Mesendoderm (in vitro differentiated cells): Measurements from ENCODE around the gene PRDM1.

Experiments
- DNase-seq: peaks from one replicate; pipeline ENCODE4 v3.0.0; 2013
- H2AK5ac ChIP-seq: 2 replicates; pipeline ENCODE4 v1.6.1; 2013; ENCODE audit warnings: low read length, inconsistent platforms
- H2BK120ac ChIP-seq: 2 replicates; pipeline ENCODE4 v1.6.1; 2013; ENCODE audit warnings: low read depth, mild to moderate bottlenecking, low read length, moderate library complexity, mixed read lengths
- H2BK15ac ChIP-seq: replicated peaks from 2 replicates; pipeline ENCODE4 v1.6.1; 2013; ENCODE audit warnings: low read depth, mild to moderate bottlenecking, moderate library complexity
- H2BK5ac ChIP-seq: 2 replicates; pipeline ENCODE4 v1.6.1; 2013; ENCODE audit warnings: low read length, inconsistent platforms
- H3K18ac ChIP-seq: 2 replicates; pipeline ENCODE4 v1.6.1; 2013; ENCODE audit warnings: mild to moderate bottlenecking, low read length, mixed read lengths
- H3K23ac ChIP-seq: one replicate; pipeline ENCODE4 v1.6.1; 2013; ENCODE audit warnings: low read length
- H3K27ac ChIP-seq: 2 replicates; pipeline ENCODE4 v1.5.1; 2013; ENCODE audit warnings: low read depth, mild to moderate bottlenecking, inconsistent platforms, low read length, moderate library complexity
- H3K27me3 ChIP-seq: 2 replicates; pipeline ENCODE4 v1.6.1; 2013; ENCODE audit warnings: low read length, control low read depth, mild to moderate bottlenecking, inconsistent platforms; ENCODE audit not compliant: insufficient read depth, poor library complexity
- H3K36me3 ChIP-seq: 2 replicates; pipeline ENCODE4 v1.6.1; 2013; ENCODE audit warnings: low read length, inconsistent platforms; ENCODE audit not compliant: control insufficient read depth, insufficient read depth
- H3K4ac ChIP-seq: one replicate; pipeline ENCODE4 v1.6.1; 2013; ENCODE audit warnings: low read depth, mild to moderate bottlenecking, low read length, moderate library complexity
- H3K4me1 ChIP-seq: 2 replicates; pipeline ENCODE4 v1.6.1; 2013; ENCODE audit warnings: low read depth, low read length, inconsistent platforms; ENCODE audit not compliant: control insufficient read depth
- H3K4me2 ChIP-seq: 2 replicates; pipeline ENCODE4 v1.6.1; 2013; ENCODE audit warnings: low read length
- H3K4me3 ChIP-seq: 2 replicates; pipeline ENCODE4 v1.5.1; 2013; ENCODE audit warnings: mild to moderate bottlenecking, low read length
- H3K56ac ChIP-seq: one replicate; pipeline ENCODE4 v1.6.1; 2013; ENCODE audit warnings: low read length
- H3K79me1 ChIP-seq: 2 replicates; pipeline ENCODE4 v1.6.1; 2013; ENCODE audit warnings: low read length, inconsistent platforms
- H3K79me2 ChIP-seq: 2 replicates; pipeline ENCODE4 v1.6.1; 2013; ENCODE audit warnings: mild to moderate bottlenecking, low read length; ENCODE audit not compliant: control insufficient read depth, insufficient read depth
- H3K9ac ChIP-seq: 2 replicates; pipeline ENCODE4 v1.6.1; 2013; ENCODE audit warnings: low read length, inconsistent platforms
- H4K5ac ChIP-seq: one replicate; pipeline ENCODE4 v1.6.1; 2013; ENCODE audit warnings: low read length
- H4K8ac ChIP-seq: one replicate; pipeline ENCODE4 v1.6.1; 2013; ENCODE audit warnings: low read depth, mild to moderate bottlenecking, control low read depth, low read length, moderate library complexity
- WGBS: extraction: QIAGEN DNeasy Blood & Tissue Kit; methylation state at CpG from one replicate; pipeline ENCODE4 v1.1.7; 2013; ENCODE audit warnings: low lambda C conversion rate, missing lambda C conversion rate; ENCODE audit not compliant: insufficient coverage; ENCODE audit errors: extremely low coverage; 5-methylcytosine and 5-hydroxymethylcytosine counted together

Gene PRDM1

DNA sequence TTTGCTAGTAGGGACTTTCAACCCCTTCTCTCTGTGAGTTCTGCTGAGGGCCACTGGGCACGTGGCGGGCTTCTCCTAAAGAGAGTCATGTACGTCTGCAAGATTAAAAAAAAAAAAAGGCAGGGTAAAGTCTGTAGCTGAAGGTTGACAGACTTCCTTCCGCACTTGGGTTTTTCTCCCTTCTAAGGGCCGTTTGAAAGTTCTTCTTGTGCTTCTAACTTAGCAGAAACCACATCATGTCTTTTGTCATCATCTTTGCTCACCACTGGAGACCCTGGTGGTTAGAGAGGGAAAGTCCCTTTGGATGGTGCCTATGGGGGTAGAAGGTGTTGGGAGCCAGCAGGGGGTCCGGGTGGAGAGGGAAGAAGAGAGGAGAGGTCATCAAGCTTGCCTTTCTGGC lies 31.4 kb downstream of the PRDM1 start:
- H3K23ac ChIP-seq: no peak overlapping the region
- no peak overlapping the region for H2BK5ac ChIP-seq
- DNase-seq: no peak
- no peak overlapping the region for H3K4ac ChIP-seq
- H3K79me1 ChIP-seq: no peaks in the 10 kb centered on the region
- no peak overlapping the region for H2BK15ac ChIP-seq
- H3K79me2 ChIP-seq: no peaks in the 10 kb centered on the region
- no CpG with 5 or more reads among the region's 6 CpGs for WGBS
- no peak overlapping the region for H3K27ac ChIP-seq
- H3K56ac ChIP-seq: no peak overlapping the region
- no peak overlapping the region for H3K9ac ChIP-seq
- no peak overlapping the region for H3K18ac ChIP-seq
- no peak overlapping the region for H4K5ac ChIP-seq
- H3K36me3 ChIP-seq: no peaks in the 10 kb centered on the region
- H4K8ac ChIP-seq: no peak overlapping the region
- no peaks in the 10 kb centered on the region for H3K27me3 ChIP-seq
- no peak overlapping the region for H2AK5ac ChIP-seq
- no peaks in the 10 kb centered on the region for H3K4me1 ChIP-seq
- no peak overlapping the region for H3K4me3 ChIP-seq
- no peak overlapping the region for H2BK120ac ChIP-seq
- H3K4me2 ChIP-seq: no peak overlapping the region

DNA sequence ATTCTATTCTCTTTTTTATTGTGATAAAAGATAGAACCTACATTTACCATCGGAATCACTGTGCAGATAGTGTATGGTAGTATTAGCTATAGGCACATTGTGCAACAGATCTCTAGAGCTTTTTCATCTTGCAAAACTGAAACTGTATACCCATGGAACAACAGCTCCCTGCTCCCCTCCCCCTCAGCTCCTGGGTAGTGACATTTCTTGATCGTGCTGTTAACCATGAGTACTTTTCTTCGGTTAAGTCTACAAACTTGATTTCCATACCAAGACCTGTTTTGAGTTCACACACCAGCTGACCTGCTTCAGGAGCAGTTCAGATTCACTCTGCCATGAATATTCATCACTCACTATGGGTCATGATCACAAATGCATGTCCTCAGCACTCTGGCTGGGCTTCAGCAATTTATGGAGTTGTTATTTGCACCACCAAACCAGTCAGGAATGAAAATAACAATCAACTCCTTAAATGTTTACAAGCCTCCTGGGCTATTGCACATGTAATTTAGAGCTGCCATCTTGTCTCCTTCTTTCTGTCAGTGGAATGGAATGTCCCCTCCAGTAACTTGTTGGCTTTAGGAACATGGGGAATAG lies 32.8 kb downstream of the PRDM1 start:
- no peak for DNase-seq
- WGBS: no CpG with 5 or more reads among the region's 3 CpGs
- no peak overlapping the region for H4K5ac ChIP-seq

DNA sequence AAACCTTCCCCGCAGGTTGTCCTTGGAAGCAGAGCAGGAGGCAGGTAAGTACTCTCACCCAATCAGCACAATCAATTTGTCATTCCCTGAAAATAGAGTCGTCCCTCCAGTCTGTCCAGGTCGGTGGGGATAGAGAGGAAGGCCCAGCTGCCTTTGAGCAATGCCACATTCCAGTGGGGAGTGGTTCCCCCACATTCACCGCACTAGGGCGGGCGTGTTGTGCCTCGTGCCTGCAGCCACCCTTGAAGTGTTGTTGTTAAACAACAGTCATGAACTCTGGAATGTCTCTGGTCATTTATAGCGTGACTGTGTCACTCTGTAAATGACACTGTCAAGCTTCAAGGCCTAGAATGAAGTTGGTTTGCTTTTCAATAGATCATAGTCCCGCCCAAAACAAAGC lies 33.4 kb downstream of the PRDM1 start:
- Histone ChIP-seq H3K4ac (no peak overlapping the region), H3K79me2 (no peaks in the 10 kb centered on the region), H3K56ac (no peak overlapping the region), H2BK5ac (no peak overlapping the region), H3K79me1 (no peaks in the 10 kb centered on the region), H3K23ac (no peak overlapping the region), H2BK120ac (no peak overlapping the region), H3K4me1 (no peaks in the 10 kb centered on the region), H4K8ac (no peak overlapping the region), H3K4me2 (no peak overlapping the region), H4K5ac (no peak overlapping the region), H3K27me3 (no peaks in the 10 kb centered on the region), H3K27ac (no peak overlapping the region), H3K36me3 (no peaks in the 10 kb centered on the region), H2AK5ac (no peak overlapping the region), H3K18ac (no peak overlapping the region), H3K4me3 (no peak overlapping the region), H3K9ac (no peak overlapping the region), H2BK15ac (no peak overlapping the region)
- no peak for DNase-seq
- WGBS: no CpG with 5 or more reads among the region's 9 CpGs

More for the DNA sequence above, 32.8 kb downstream of the PRDM1 start:
- Histone ChIP-seq H2AK5ac (no peak overlapping the region), H3K79me2 (no peaks in the 10 kb centered on the region), H2BK120ac (no peak overlapping the region), H3K23ac (no peak overlapping the region), H3K56ac (no peak overlapping the region), H3K27ac (no peak overlapping the region), H3K36me3 (no peaks in the 10 kb centered on the region), H3K4me2 (no peak overlapping the region), H3K18ac (no peak overlapping the region), H3K79me1 (no peaks in the 10 kb centered on the region), H3K4me1 (no peaks in the 10 kb centered on the region), H3K4ac (no peak overlapping the region), H3K27me3 (no peaks in the 10 kb centered on the region), H3K9ac (no peak overlapping the region), H3K4me3 (no peak overlapping the region), H2BK15ac (no peak overlapping the region), H2BK5ac (no peak overlapping the region), H4K8ac (no peak overlapping the region)

DNA sequence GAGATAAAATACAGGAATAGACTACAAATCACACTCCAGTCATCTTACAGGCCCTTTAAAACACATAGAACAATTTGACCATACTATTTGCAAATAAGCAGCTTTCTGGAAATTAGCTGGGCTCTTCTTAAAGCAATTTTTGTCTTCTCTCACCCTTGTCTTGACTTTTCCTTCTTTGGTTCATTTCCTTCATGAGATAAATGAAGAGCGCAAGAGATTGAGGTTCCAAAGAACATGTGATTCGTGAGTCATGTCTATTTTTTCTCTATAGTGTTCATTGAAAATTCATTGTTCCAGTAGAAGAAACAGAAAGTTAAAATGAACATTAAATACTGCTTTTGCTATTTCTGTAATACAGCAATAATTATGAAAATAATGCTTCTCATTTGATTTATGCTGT lies 33.9 kb downstream of the PRDM1 start:
- Histone ChIP-seq H3K79me2 (no peaks in the 10 kb centered on the region), H3K23ac (no peak overlapping the region), H4K8ac (no peak overlapping the region), H3K4me3 (no peak overlapping the region), H3K4me2 (no peak overlapping the region), H4K5ac (no peak overlapping the region), H3K36me3 (no peaks in the 10 kb centered on the region), H3K4ac (no peak overlapping the region), H3K27me3 (no peaks in the 10 kb centered on the region), H3K56ac (no peak overlapping the region), H2BK15ac (no peak overlapping the region), H3K79me1 (no peaks in the 10 kb centered on the region), H2BK5ac (no peak overlapping the region), H3K9ac (no peak overlapping the region), H3K27ac (no peak overlapping the region), H2AK5ac (no peak overlapping the region), H3K4me1 (no peaks in the 10 kb centered on the region), H2BK120ac (no peak overlapping the region), H3K18ac (no peak overlapping the region)
- WGBS: no CpG with 5 or more reads among the region's 2 CpGs
- no peak for DNase-seq

DNA sequence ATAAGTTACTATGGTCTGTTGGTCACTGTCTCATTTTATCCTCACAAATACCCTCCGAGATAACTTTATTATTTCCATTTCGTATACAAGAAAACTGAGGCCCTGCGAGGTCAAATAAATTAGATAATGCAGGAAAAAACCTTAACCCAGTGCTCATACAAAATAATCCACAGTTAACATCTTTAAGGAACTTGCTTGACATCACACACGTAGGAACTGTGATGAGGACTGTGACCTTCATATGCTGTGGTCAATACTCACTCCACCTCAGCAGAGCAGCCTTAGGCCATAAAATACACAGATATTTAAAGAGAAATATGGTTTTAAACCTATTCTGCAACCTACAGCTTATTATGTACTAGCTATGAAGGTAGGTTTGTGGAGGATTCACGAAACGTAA lies 34.3 kb downstream of the PRDM1 start:
- Histone ChIP-seq H3K79me2 (no peaks in the 10 kb centered on the region), H3K4me3 (no peak overlapping the region), H3K27ac (no peak overlapping the region), H3K4ac (no peak overlapping the region), H3K56ac (no peak overlapping the region), H2BK120ac (no peak overlapping the region), H3K23ac (no peak overlapping the region), H3K27me3 (no peaks in the 10 kb centered on the region), H3K4me1 (no peaks in the 10 kb centered on the region), H4K8ac (no peak overlapping the region), H3K79me1 (no peaks in the 10 kb centered on the region), H3K4me2 (no peak overlapping the region), H2AK5ac (no peak overlapping the region), H2BK15ac (peak overlapping the region; percentile 48), H4K5ac (no peak overlapping the region), H3K18ac (no peak overlapping the region), H2BK5ac (no peak overlapping the region), H3K9ac (no peak overlapping the region), H3K36me3 (no peaks in the 10 kb centered on the region)
- no CpG with 5 or more reads among the region's 6 CpGs for WGBS
- DNase-seq: no peak

DNA sequence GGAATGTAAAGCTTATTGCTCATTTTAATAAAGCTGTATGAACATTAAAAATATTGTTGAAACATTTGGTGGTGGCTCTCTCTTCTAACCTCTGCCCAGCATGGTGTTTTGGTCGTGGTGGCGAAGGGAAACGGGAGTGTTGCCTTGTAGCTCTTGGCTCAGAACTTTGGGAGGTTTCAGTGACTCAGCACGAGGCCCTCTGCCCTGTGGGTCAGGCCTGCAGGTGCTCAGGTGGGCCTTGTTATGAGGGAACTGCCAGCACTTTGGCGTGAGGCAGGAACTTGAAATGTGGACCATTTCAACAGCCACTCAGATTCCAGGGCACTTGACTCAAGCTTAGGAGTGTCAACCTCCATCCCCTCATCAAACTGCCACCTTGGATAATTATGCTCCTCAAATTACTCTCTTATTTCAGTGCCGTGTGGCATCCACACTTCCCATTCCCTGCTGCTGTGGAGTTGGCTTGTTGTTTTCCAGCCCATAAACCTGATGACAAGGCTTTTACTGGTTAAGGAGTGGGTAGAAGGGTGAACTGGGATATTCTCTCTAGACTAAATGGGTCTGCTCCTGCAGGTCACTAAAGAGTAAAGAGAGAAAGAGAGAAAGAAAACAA lies 36.3 kb downstream of the PRDM1 start:
- no peaks in the 10 kb centered on the region for H3K4me1 ChIP-seq
- H3K4ac ChIP-seq: no peak overlapping the region
- H3K27ac ChIP-seq: no peak overlapping the region
- no peak overlapping the region for H3K4me2 ChIP-seq
- H3K18ac ChIP-seq: no peak overlapping the region
- no peaks in the 10 kb centered on the region for H3K36me3 ChIP-seq
- H4K5ac ChIP-seq: no peak overlapping the region
- H3K79me1 ChIP-seq: no peaks in the 10 kb centered on the region
- H3K4me3 ChIP-seq: no peak overlapping the region
- H2BK5ac ChIP-seq: no peak overlapping the region
- H4K8ac ChIP-seq: no peak overlapping the region
- no peak for DNase-seq
- H3K56ac ChIP-seq: no peak overlapping the region
- WGBS: no CpG with 5 or more reads among the region's 6 CpGs
- no peak overlapping the region for H3K9ac ChIP-seq
- H3K79me2 ChIP-seq: no peaks in the 10 kb centered on the region
- H3K27me3 ChIP-seq: no peaks in the 10 kb centered on the region
- no peak overlapping the region for H2BK15ac ChIP-seq
- no peak overlapping the region for H3K23ac ChIP-seq
- H2BK120ac ChIP-seq: no peak overlapping the region
- H2AK5ac ChIP-seq: no peak overlapping the region
